ENCODE data around the gene PRELID1.

- TF ChIP-seq CTCF (IDR thresholded peaks at IDR 0.05; ENCODE audit: insufficient read depth, low read length) (no peak), POLR2AphosphoS5 (IDR thresholded peaks at IDR 0.05; ENCODE audit: low read depth) (no peak)
Observed at GRCh38 chr5:177327539-177328522, 24.2 kb downstream of the PRELID1 start.
